SIG-M5 treated with dmso at 0.1 percent for 504 hours (cell line): ENCODE measurements around the gene GOSR1.
"Not testable (repeated sequence)": the region's sequence is repeated elsewhere in the genome, so short reads cannot be mapped to it uniquely, and the experiment has no call there.

Experiments
- DNase-seq: peaks from one replicate; lab custom pipeline; 2025; ENCODE audit not compliant: unreplicated experiment; lab: John Stamatoyannopoulos, UW

The GOSR1 gene

DNA sequence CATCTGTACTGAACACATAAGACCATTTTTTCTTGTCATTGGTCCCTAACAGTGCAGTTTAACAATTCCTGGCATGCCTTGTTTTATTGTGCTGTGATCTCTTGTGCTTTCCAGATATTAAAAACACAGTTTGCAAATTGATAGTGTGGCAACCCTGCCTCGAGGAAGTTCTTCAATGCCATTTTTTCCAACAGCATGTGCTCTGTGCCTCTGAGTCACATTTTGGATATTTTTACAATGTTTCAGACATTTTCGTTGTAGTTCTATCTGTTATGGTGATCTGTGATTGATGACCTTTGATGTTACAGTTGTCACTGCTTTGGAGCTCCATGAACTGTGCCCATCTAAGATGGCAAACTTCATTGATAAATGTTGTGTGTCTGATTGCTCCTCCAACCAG is 66.2 kb downstream of the GOSR1 start:
- no peak for DNase-seq

DNA sequence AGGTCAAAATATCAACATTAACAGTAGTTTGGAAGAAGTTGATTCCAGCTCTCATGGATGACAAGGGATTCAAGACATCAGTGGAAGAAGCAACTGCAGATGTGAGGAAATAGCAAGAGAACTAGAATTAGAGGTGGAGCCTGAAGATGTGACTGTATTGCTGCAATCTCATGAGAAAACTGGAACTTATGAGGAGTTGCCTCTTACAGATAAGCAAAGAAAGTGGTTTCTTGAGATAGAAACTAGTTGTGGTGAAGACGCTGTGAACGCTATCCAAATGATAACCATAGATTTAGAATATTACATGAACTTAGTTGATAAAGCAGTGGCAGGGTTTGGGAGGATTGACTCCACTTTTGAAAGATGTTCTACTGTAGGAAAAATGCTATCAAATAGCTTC is 67.8 kb downstream of the GOSR1 start:
- peak; percentile 65 for DNase-seq

- no peak for DNase-seq
Observed at GRCh38 chr17:30547778-30548573, 70.8 kb downstream of the GOSR1 start.

GRCh38 chr17:30549181-30549580 is 72.0 kb downstream of the GOSR1 start:
- DNase-seq: not testable (repeated sequence)

- no peak for DNase-seq
Observed at GRCh38 chr17:30549864-30550511, 72.8 kb downstream of the GOSR1 start.

DNA sequence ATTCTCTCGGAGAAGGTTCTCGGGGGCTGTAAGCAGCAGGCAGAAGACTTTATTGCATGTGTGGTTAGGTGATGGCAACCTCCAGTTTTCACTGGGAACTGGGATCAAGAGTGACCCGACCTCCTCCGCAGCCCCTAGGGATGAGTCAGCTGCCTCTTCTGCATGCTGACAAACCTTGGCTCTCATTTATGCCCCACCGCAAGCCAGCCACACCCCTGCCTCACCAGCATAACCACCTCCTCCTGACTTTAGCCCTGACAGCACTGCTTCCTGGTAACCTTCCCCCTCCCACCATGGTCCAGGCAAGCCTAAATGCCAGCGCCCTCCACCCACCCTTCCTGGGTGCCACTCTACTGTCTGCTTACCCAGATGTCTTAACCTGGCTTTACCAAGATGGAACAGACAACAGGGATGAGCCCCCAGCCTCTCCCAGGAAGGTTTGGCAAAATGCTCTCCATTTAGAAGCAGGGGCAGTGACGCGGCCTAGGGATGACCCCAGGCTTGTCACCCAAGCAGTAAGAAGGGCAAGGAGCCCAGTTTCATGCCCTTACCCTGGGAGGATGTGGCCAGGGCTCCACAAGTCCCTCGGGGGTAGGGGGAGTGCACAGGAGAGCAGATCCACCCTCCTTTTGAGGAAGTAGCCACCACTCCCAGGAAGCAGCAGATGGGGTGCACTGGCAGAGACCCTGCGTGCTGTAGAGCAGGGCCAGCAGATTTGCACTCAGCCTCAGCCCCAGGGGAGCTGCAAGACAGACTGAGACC is 73.5 kb downstream of the GOSR1 start:
- DNase-seq: peak; percentile 71

GRCh38 chr17:30551274-30551995 is 74.2 kb downstream of the GOSR1 start:
- DNase-seq: not testable (repeated sequence)

- no peak for DNase-seq
Observed at GRCh38 chr17:30551996-30552339, 74.8 kb downstream of the GOSR1 start.

DNA sequence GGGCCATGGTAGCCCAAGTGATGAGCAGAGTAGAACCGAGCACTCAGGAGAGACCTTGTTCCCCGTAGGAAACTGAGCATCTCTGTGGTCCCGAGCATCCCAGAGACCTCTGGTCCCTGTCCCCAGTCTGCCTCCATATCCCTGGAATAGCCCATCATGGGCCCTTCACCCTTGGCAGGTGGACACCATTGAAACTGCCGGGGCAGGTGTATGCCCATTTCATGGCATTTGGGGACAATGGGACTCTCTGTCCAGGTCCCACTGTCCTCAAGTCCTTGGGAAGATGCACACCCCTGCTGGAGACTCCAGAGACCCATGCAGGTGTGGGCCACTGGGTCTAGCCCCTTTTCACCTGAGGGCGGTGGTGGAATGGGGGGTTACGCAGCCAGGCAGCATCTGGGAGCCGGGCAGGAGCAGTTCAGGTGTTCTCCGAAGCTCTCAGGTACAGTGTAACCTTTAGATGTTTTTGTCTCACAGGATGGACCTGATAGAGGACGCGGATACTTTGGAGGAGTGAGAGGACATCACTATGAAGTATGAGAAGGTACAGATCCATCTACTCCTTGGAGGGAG is 75.9 kb downstream of the GOSR1 start:
- no peak for DNase-seq

GRCh38 chr17:30553823-30554440 is 76.7 kb downstream of the GOSR1 start:
- not testable (repeated sequence) for DNase-seq

- DNase-seq: no peak
Observed at GRCh38 chr17:30554839-30555751, 77.9 kb downstream of the GOSR1 start.

DNA sequence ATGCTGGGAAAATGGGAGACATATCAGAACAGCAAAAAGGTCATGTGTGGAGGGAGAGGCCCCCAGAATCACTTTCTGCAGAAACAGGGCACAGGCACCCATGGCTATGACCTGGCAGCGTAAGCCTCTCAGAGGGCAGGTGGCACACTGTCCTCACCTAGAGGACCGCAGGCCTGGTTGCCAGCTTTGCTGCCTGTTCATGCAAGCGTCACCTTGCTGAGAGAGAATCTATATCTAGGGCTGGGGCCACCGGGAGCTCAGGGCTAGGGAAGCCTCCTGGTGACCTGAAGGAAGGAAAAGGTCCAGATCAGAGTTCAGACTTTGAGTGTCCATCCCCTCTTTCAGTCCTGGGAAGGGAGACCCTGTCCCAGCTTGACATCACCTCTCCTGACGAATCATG is 78.7 kb downstream of the GOSR1 start:
- DNase-seq: no peak

- DNase-seq: no peak
Observed at GRCh38 chr17:30556374-30557332, 79.4 kb downstream of the GOSR1 start.

GRCh38 chr17:30557916-30558685 is 80.9 kb downstream of the GOSR1 start:
- DNase-seq: no peak

DNA sequence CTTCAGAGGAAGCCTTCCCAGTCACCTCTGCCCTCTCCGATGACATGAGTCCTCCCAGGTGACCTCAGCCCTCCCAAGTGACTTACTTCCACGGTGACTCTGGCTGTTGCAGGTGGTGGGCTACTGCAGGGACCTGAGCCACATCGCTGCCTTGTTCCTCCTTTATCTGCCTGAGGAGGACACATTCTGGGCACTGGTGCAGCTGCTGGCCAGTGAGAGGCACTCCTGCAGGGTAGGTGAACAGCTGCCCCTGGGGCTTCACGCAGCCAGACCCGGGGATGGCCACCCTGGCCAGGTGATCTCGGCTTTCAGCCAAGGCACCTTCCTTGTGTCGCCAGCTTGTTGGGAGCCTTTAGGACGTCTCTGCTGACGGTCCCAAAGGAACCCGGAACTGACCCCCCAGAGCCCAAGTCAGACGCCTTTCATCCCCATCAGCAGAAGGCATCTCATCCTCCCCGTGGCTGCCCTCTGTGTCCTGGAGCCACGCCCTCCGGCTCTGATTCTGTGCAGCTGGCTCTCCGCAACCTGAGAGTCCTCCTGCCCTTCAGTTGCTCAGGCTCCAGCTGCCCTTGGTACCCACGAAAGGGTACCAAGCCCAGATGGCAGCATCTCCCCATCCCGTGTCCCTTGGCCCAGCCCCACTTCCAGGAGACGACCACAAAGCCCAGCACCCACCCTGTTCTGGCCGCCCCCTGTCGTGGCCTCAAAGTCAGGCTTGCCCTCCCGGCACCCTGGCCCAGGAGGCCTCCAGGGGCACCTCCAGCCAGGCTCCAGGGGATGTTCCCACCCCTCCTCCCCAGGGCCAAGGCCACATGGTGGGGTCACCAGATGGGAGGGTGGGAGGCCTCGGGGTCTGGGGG is 81.7 kb downstream of the GOSR1 start:
- no peak for DNase-seq

DNA sequence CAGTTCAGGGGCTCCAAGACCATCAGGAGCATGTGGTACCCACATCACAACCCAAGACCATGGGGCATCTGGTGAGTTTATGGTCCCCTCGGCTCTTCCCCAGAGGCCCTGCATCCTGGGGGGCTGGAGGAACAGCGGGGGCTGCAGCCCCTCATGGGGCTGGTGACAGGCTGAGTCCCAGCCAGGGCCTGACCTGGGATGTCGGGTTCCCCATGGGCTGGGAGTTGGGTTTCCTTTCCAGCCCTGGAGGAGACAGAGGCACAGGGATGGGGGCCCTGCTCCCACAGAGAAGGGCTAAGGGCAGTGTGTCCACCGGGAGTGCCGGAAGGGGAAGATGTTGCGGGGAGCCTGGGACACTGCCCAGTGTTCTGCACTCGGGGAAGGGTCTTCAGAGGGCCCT is 82.4 kb downstream of the GOSR1 start:
- DNase-seq: no peak
